ENCODE results near the gene TBC1D1.

DNA sequence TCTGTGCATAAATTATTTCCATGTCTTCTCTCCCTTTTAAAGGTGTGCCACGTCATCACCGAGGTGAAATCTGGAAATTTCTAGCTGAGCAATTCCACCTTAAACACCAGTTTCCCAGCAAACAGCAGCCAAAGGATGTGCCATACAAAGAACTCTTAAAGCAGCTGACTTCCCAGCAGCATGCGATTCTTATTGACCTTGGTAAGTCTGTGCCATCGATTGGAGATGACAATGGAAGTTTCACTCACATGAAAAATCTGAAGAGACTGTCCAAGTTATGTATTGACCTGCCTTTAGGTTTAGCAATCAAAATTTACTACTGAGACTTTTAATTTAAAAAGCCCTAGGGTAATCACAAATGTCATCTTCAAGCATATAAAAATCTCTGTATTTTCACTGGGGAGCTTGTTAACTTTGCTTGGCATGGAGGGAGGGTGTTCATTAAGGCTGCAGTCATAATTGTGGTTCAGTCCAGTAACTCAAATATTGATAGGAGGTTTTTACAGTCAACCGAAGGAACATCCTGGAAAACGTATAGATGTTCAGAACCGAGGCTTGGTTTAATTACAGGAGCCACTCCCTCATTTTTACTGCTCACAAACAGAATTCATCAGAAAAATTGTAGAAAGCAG lies 212.2 kb downstream of the TBC1D1 start:
- TF ChIP-seq EZH2 (IDR thresholded peaks at IDR 0.05; ENCODE audit: borderline replicate concordance, low read length) (no peak), CTCF (IDR thresholded peaks at IDR 0.05; ENCODE audit: low read length) (no peak)
